GM19438 (cell line): ENCODE results near the gene MLXIP.
"Not testable (repeated sequence)": the region's sequence is repeated elsewhere in the genome, so short reads cannot be mapped to it uniquely, and the experiment has no call there.

Experiments used
- ATAC-seq: cut with Tn5 transposase; IDR thresholded peaks from one replicate; pipeline ENCODE4 v1.9.1; 2021; ENCODE audit warnings: low read depth; ENCODE audit not compliant: unreplicated experiment

Gene MLXIP

GRCh38 chr12:122171399-122171798 is 92.8 kb downstream of the MLXIP start:
- ATAC-seq, result no peak

- no peak for ATAC-seq
Measured at GRCh38 chr12:122172262-122172939, 93.8 kb downstream of the MLXIP start.

- no peak for ATAC-seq
Measured at GRCh38 chr12:122174155-122174845, 95.7 kb downstream of the MLXIP start, which contains the start of gene IL31. TSS of gene IL31 (minus strand) at chr12:122174221. CDS start at chr12:122174172, 49 bp downstream.

GRCh38 chr12:122176473-122176872 is 97.9 kb downstream of the MLXIP start:
- ATAC-seq, result not testable (repeated sequence)

GRCh38 chr12:122182887-122183587 is 104.5 kb downstream of the MLXIP start, which contains the start of gene LRRC43:
TSS of gene LRRC43 (plus strand) at chr12:122183123. CDS start at chr12:122183145, 22 bp downstream.
- no peak for ATAC-seq

- ATAC-seq, result no peak
Measured at GRCh38 chr12:122183588-122183940, 105.0 kb downstream of the MLXIP start.

- no peak for ATAC-seq
Measured at GRCh38 chr12:122184517-122184916, 106.0 kb downstream of the MLXIP start.

- no peak for ATAC-seq
Measured at GRCh38 chr12:122185079-122185478, 106.5 kb downstream of the MLXIP start.

- ATAC-seq, result no peak
Measured at GRCh38 chr12:122185494-122186082, 107.0 kb downstream of the MLXIP start.

- ATAC-seq, result no peak
Measured at GRCh38 chr12:122187466-122187865, 108.9 kb downstream of the MLXIP start.

GRCh38 chr12:122189626-122190475 is 111.3 kb downstream of the MLXIP start:
- no peak for ATAC-seq

GRCh38 chr12:122190842-122191668 is 112.5 kb downstream of the MLXIP start:
- no peak for ATAC-seq

GRCh38 chr12:122192441-122192840 is 113.9 kb downstream of the MLXIP start:
- ATAC-seq, result no peak

GRCh38 chr12:122194804-122195203 is 116.2 kb downstream of the MLXIP start:
- ATAC-seq, result no peak

GRCh38 chr12:122195405-122195804 is 116.8 kb downstream of the MLXIP start:
- no peak for ATAC-seq
